ENCODE data around the gene PDS5A. TPM values are rescaled to one million over a fixed set of nuclear protein-coding genes. Genes with fewer than 3 reads are reported as not detected.

The PDS5A gene
- total and polyA plus RNA-seq, 2 donors (not counting 3 experiments of a cell fraction or from before 2014, with no cell fraction given) = 17.5 to 80.8 TPM

GRCh38 chr4:39961311-39961877 is 16.3 kb downstream of the PDS5A start:
- DNase-seq (ENCODE audit: low read depth, low spot score) (no peak), FAIRE-seq (no peak)
- no peaks in the 10 kb centered on the region for H3K27me3 ChIP-seq (ENCODE audit: control insufficient read depth in 2 of 2, insufficient read depth in 2 of 2, low read length in 2 of 2)
- peaks cover 98% of the 10 kb centered on the region for H3K79me2 ChIP-seq (ENCODE audit: control insufficient read depth, insufficient read depth, low read length)
- no peaks in the 10 kb centered on the region for H3K9me1 ChIP-seq (replicated peaks; ENCODE audit: control insufficient read depth, extremely low read depth, insufficient read depth, low read length)
- H3K9me3 ChIP-seq (replicated peaks; ENCODE audit: control insufficient read depth, insufficient read depth, low read length) = no peaks in the 10 kb centered on the region
- no peak overlapping the region for H3K4me3 ChIP-seq (replicated peaks in 1 of 3; ENCODE audit: insufficient read depth in 1 of 3, low read depth in 1 of 3, low read length in 3 of 3)
- intact Hi-C loops (cut with micrococcal nuclease) (no loop called here), dilution Hi-C loops (cut with MboI; ENCODE audit: extremely low pct_ligation_motif_present, low sequenced_read_pairs) (no loop called here)
- POLR2A ChIA-PET = no interaction called here
- no peak for TF ChIP-seq FOS (IDR thresholded peaks at IDR 0.05; ENCODE audit: borderline replicate concordance, insufficient read depth, low read length)
- TF ChIP-seq, protein P1, sequence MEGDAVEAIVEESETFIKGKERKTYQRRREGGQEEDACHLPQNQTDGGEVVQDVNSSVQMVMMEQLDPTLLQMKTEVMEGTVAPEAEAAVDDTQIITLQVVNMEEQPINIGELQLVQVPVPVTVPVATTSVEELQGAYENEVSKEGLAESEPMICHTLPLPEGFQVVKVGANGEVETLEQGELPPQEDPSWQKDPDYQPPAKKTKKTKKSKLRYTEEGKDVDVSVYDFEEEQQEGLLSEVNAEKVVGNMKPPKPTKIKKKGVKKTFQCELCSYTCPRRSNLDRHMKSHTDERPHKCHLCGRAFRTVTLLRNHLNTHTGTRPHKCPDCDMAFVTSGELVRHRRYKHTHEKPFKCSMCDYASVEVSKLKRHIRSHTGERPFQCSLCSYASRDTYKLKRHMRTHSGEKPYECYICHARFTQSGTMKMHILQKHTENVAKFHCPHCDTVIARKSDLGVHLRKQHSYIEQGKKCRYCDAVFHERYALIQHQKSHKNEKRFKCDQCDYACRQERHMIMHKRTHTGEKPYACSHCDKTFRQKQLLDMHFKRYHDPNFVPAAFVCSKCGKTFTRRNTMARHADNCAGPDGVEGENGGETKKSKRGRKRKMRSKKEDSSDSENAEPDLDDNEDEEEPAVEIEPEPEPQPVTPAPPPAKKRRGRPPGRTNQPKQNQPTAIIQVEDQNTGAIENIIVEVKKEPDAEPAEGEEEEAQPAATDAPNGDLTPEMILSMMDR (IDR thresholded peaks at IDR 0.05; ENCODE audit: extremely low read depth in 1 of 2, insufficient read depth in 1 of 2, low read depth in 1 of 2, low read length in 2 of 2) = no peak
- no peak for TF ChIP-seq MYC (IDR thresholded peaks at IDR 0.05; ENCODE audit: low read depth, low read length)
- no peak for TF ChIP-seq JUN (IDR thresholded peaks at IDR 0.05; ENCODE audit: borderline replicate concordance, insufficient read depth, insufficient read length, low read depth)
- no peak for TF ChIP-seq POLR2A (IDR thresholded peaks at IDR 0.05; ENCODE audit: low read depth, low read length)
- no peak for TF ChIP-seq POLR2AphosphoS5 (IDR thresholded peaks at IDR 0.05; ENCODE audit: insufficient read depth, low read depth, low read length)
- no peak for TF ChIP-seq GATA2 (IDR thresholded peaks at IDR 0.05; ENCODE audit: insufficient read depth, insufficient read length, low read depth, low read length)
- TF ChIP-seq EZH2 (IDR thresholded peaks at IDR 0.05; ENCODE audit: borderline replicate concordance, low read depth, low read length, severe bottlenecking) = no peak
- TF ChIP-seq MAX (IDR thresholded peaks at IDR 0.05; ENCODE audit: insufficient read depth, insufficient read length) = no peak
- no TSS peak for BruUV-seq (replicated peaks)
- no peak overlapping the region for H3K27ac ChIP-seq (ENCODE audit: insufficient read depth, low read depth, low read length)
- CTCF ChIA-PET = interaction anchor here (0.8 kb wide), 1 partner anchor 9 kb away, joined by 3 read pairs; no protein-coding TSS in a partner anchor
- peaks cover 6% of the 10 kb centered on the region for H4K20me1 ChIP-seq (replicated peaks; ENCODE audit: control insufficient read depth, extremely low read depth, insufficient read depth, low read length)
- H3K9ac ChIP-seq (replicated peaks; ENCODE audit: extremely low read depth, insufficient read depth, low read length) = no peak overlapping the region
- no peaks in the 10 kb centered on the region for H3K36me3 ChIP-seq (ENCODE audit: control insufficient read depth in 2 of 2, extremely low read depth in 1 of 2, insufficient read depth in 2 of 2, low read length in 2 of 2)
- H3K4me1 ChIP-seq (ENCODE audit: control insufficient read depth, extremely low read depth, insufficient read depth, low read length) = no peaks in the 10 kb centered on the region
- H2AFZ ChIP-seq (ENCODE audit: low read depth, low read length) = no peak overlapping the region
- no peak overlapping the region for H3K4me2 ChIP-seq (ENCODE audit: insufficient read depth, low read length)
